PC-9 (cell line): ENCODE measurements around the gene CTSH. TPM values are rescaled to one million over a fixed set of nuclear protein-coding genes. Genes with fewer than 3 reads are reported as not detected.

Source experiments
- BruUV-seq: library from RNA; stranded (reverse); fragments of 400-500 nt; replicated peaks from 2 replicates; lab custom pipeline; 2021; lab: Mats Ljungman, UMichigan
- CTCF ChIA-PET: fragments of 300-600 bp; sonication (Branson Sonifier 250); formaldehyde crosslinking; loops from one replicate; lab custom pipeline; 2022; ENCODE audit warnings: antibody characterized with exemption; lab: Charles Lee
- POLR2A ChIA-PET: fragments of 300-600 bp; sonication (Branson Sonifier 250); formaldehyde crosslinking; loops from one replicate; lab custom pipeline; 2022; ENCODE audit warnings: antibody characterized with exemption; ENCODE audit not compliant: unreplicated experiment; lab: Charles Lee
- DNase-seq, 2 experiments: peaks; one replicate each; pipeline versions ENCODE4 v3.0.0 to v3.0.0-alpha.2; 2015 to 2022; ENCODE audit warnings: mixed read lengths in 1 of 2
- H2AFZ ChIP-seq: fragments of 200-600 bp; sonication (generic); 2 replicates; pipeline ENCODE4 v1.8.1; 2017; ENCODE audit warnings: antibody characterized with exemption
- H3F3A ChIP-seq: fragments of 200-600 bp; sonication (generic); 2 replicates; pipeline ENCODE4 v1.8.1; 2017; ENCODE audit warnings: antibody characterized with exemption, mild to moderate bottlenecking, low read depth; ENCODE audit not compliant: insufficient read depth
- H3K27ac ChIP-seq: fragments of 200-600 bp; sonication (generic); 2 replicates; pipeline ENCODE4 v1.6.1; 2016; ENCODE audit warnings: mixed run types
- H3K27me3 ChIP-seq: fragments of 200-600 bp; sonication (generic); 2 replicates; pipeline ENCODE4 v1.6.1; 2016; ENCODE audit warnings: low read depth, mixed run types; ENCODE audit not compliant: insufficient read depth
- H3K36me3 ChIP-seq: fragments of 200-600 bp; sonication (generic); 2 replicates; pipeline ENCODE4 v1.6.1; 2016; ENCODE audit warnings: low read depth, mixed run types
- H3K4me1 ChIP-seq: fragments of 200-600 bp; sonication (generic); replicated peaks from 2 replicates; pipeline ENCODE4 v1.6.1; 2016; ENCODE audit warnings: mixed run types; ENCODE audit not compliant: insufficient read depth
- H3K4me2 ChIP-seq: fragments of 200-600 bp; sonication (generic); 2 replicates; pipeline ENCODE4 v1.6.1; 2017; ENCODE audit warnings: mixed run types
- H3K4me3 ChIP-seq: fragments of 200-600 bp; sonication (generic); 2 replicates; pipeline ENCODE4 v1.6.1; 2016; ENCODE audit warnings: mixed run types
- H3K79me2 ChIP-seq: fragments of 200-600 bp; sonication (generic); 2 replicates; pipeline ENCODE4 v1.6.1; 2017; ENCODE audit warnings: low read depth, mixed run types
- H3K9me2 ChIP-seq: fragments of 200-600 bp; sonication (generic); 2 replicates; pipeline ENCODE4 v1.8.1; 2017; ENCODE audit warnings: mild to moderate bottlenecking; ENCODE audit not compliant: insufficient read depth
- H3K9me3 ChIP-seq: fragments of 200-600 bp; sonication (generic); 2 replicates; pipeline ENCODE4 v1.8.1; 2016; ENCODE audit warnings: low read depth; ENCODE audit not compliant: insufficient read depth
- H4K20me1 ChIP-seq: fragments of 200-600 bp; sonication (generic); 2 replicates; pipeline ENCODE4 v1.8.1; 2017; ENCODE audit not compliant: insufficient read depth
- CTCF ChIP-seq: fragments of 200-600 bp; sonication (generic); conservative IDR thresholded peaks from 2 replicates; pipeline ENCODE4 v1.6.1; 2017; ENCODE audit warnings: mixed run types, antibody characterized with exemption, mild to moderate bottlenecking, moderate library complexity
- EZH2 ChIP-seq: fragments of 200-600 bp; sonication (generic); IDR thresholded peaks from 2 replicates; pipeline ENCODE4 v1.8.0; 2017; ENCODE audit warnings: antibody characterized with exemption, low read depth
- intact Hi-C: fragments of 100-400 bp; cut with micrococcal nuclease; formaldehyde crosslinking; loops from one replicate; pipeline ENCODE4 v1.10.0; 2022; ENCODE audit not compliant: unreplicated experiment
- total RNA-seq: library from RNA; stranded (reverse); gene quantifications from 2 replicates; pipeline ENCODE4 v1.2.3, GENCODE V29; 2021

Gene CTSH
- total RNA-seq, 1 experiment from 2014 or later: 101 TPM

GRCh38 chr15:78981532-78982313 is 36.9 kb upstream of the CTSH start:
- Histone ChIP-seq H3K4me1 (peaks cover 5% of the 10 kb centered on the region), H3K79me2 (no peaks in the 10 kb centered on the region), H3K4me3 (no peak overlapping the region), H3K9me2 (no peaks in the 10 kb centered on the region), H3K27me3 (no peaks in the 10 kb centered on the region), H3K36me3 (no peaks in the 10 kb centered on the region), H3F3A (no peaks in the 10 kb centered on the region), H3K4me2 (no peak overlapping the region), H3K27ac (no peak overlapping the region), H4K20me1 (no peaks in the 10 kb centered on the region), H2AFZ (no peak overlapping the region), H3K9me3 (no peaks in the 10 kb centered on the region)
- POLR2A ChIA-PET: no interaction called here
- TF ChIP-seq EZH2 (no peak), CTCF (no peak)
- CTCF ChIA-PET: no interaction called here
- BruUV-seq: no TSS peak
- no peak for DNase-seq
- intact Hi-C loops: no loop called here

- Histone ChIP-seq H3K4me3 (no peak overlapping the region), H3K4me2 (no peak overlapping the region), H3K36me3 (no peaks in the 10 kb centered on the region), H3K27ac (no peak overlapping the region), H3K4me1 (peaks cover 5% of the 10 kb centered on the region), H3F3A (no peaks in the 10 kb centered on the region), H3K9me2 (no peaks in the 10 kb centered on the region), H3K27me3 (no peaks in the 10 kb centered on the region), H3K79me2 (no peaks in the 10 kb centered on the region), H4K20me1 (no peaks in the 10 kb centered on the region), H2AFZ (no peak overlapping the region), H3K9me3 (no peaks in the 10 kb centered on the region)
- ChIA-PET POLR2A (interaction anchor here (0.7 kb wide), 3 partner anchors 9 to 59 kb away, joined by 3 to 4 read pairs (median 4); no protein-coding TSS in a partner anchor), CTCF (interaction anchor here (0.6 to 1.1 kb wide), 8 partner anchors 9 to 71 kb away, joined by 3 to 8 read pairs (median 4); partner anchors contain the start of gene CTSH)
- peak; percentile 62 to 63 for DNase-seq
- no TSS peak for BruUV-seq
- no peak for TF ChIP-seq EZH2
- peak; percentile 87 for TF ChIP-seq CTCF
- intact Hi-C loops: loop anchor here (1.0 to 5.0 kb wide), 2 partner anchors 67 to 106 kb away; no protein-coding TSS in a partner anchor
Measured at GRCh38 chr15:78979456-78980320, 34.8 kb upstream of the CTSH start.

- POLR2A ChIA-PET: no interaction called here
Measured at GRCh38 chr15:78978601-78979179, 33.8 kb upstream of the CTSH start.

More at GRCh38 chr15:78978601-78979179, 33.8 kb upstream of the CTSH start:
- CTCF ChIA-PET: interaction anchor here (0.7 kb wide), 1 partner anchor 62 kb away, joined by 3 read pairs; no protein-coding TSS in a partner anchor
- intact Hi-C loops: loop anchor here (1.0 to 5.0 kb wide), 2 partner anchors 66 to 105 kb away; no protein-coding TSS in a partner anchor
- H3F3A ChIP-seq: no peaks in the 10 kb centered on the region
- H4K20me1 ChIP-seq: no peaks in the 10 kb centered on the region
- no peaks in the 10 kb centered on the region for H3K9me3 ChIP-seq
- H3K4me3 ChIP-seq: no peak overlapping the region
- peaks cover 5% of the 10 kb centered on the region for H3K4me1 ChIP-seq
- BruUV-seq: no TSS peak
- DNase-seq: no peak
- no peak overlapping the region for H3K4me2 ChIP-seq
- no peaks in the 10 kb centered on the region for H3K79me2 ChIP-seq
- no peaks in the 10 kb centered on the region for H3K27me3 ChIP-seq
- no peak overlapping the region for H2AFZ ChIP-seq
- TF ChIP-seq EZH2: no peak
- H3K9me2 ChIP-seq: no peaks in the 10 kb centered on the region
- H3K27ac ChIP-seq: no peak overlapping the region
- no peaks in the 10 kb centered on the region for H3K36me3 ChIP-seq
